ENCODE measurements around the gene GABARAPL1.
"Not testable (repeated sequence)": the region's sequence is repeated elsewhere in the genome, so short reads cannot be mapped to it uniquely, and the experiment has no call there.

GABARAPL1 gene

GRCh38 chr12:10186299-10186698, 26.4 kb upstream of the GABARAPL1 start:
- DNase-seq (ENCODE audit: extremely low read depth, low read depth) = no peak
- no peak for TF ChIP-seq CTCF (IDR thresholded peaks at IDR 0.05; ENCODE audit: low read depth, low read length)

- not testable (repeated sequence) for DNase-seq (ENCODE audit: extremely low read depth, low read depth)
These were observed 25.7 kb upstream of the GABARAPL1 start for GRCh38 chr12:10186958-10187357.

- TF ChIP-seq CTCF (IDR thresholded peaks at IDR 0.05; ENCODE audit: low read depth, low read length) = no peak
- no peak for DNase-seq (ENCODE audit: extremely low read depth, low read depth)
These were observed 23.0 kb upstream of the GABARAPL1 start for GRCh38 chr12:10189653-10190052.

- TF ChIP-seq CTCF (IDR thresholded peaks at IDR 0.05; ENCODE audit: low read depth, low read length) = peak; percentile 91
- no peak for DNase-seq (ENCODE audit: extremely low read depth, low read depth)
These were observed 21.9 kb upstream of the GABARAPL1 start for GRCh38 chr12:10190558-10191388.

- no peak for DNase-seq (ENCODE audit: extremely low read depth, low read depth)
- TF ChIP-seq CTCF (IDR thresholded peaks at IDR 0.05; ENCODE audit: low read depth, low read length) = no peak
These were observed 20.8 kb upstream of the GABARAPL1 start for GRCh38 chr12:10191865-10192264.

- TF ChIP-seq CTCF (IDR thresholded peaks at IDR 0.05; ENCODE audit: low read depth, low read length) = no peak
- DNase-seq (ENCODE audit: extremely low read depth, low read depth) = no peak
These were observed 18.5 kb upstream of the GABARAPL1 start for GRCh38 chr12:10194160-10194670.

GRCh38 chr12:10196210-10196609, 16.5 kb upstream of the GABARAPL1 start:
- TF ChIP-seq CTCF (IDR thresholded peaks at IDR 0.05; ENCODE audit: low read depth, low read length) = no peak
- no peak for DNase-seq (ENCODE audit: extremely low read depth, low read depth)

- DNase-seq (ENCODE audit: extremely low read depth, low read depth) = no peak
- no peak for TF ChIP-seq CTCF (IDR thresholded peaks at IDR 0.05; ENCODE audit: low read depth, low read length)
These were observed 14.8 kb upstream of the GABARAPL1 start for GRCh38 chr12:10197879-10198278.

GRCh38 chr12:10204495-10204894, 8.2 kb upstream of the GABARAPL1 start:
- not testable (repeated sequence) for DNase-seq (ENCODE audit: extremely low read depth, low read depth)

Data from AG09319 (cell line).